NB4 (cell line): ENCODE data around the gene HADHA.

Source experiments
- POLR2A ChIP-seq: IDR thresholded peaks from 2 replicates; pipeline ENCODE4 v1.6.1; 2011; ENCODE audit warnings: mild to moderate bottlenecking; ENCODE audit not compliant: insufficient read length; ENCODE audit errors: extremely low read depth
- TF ChIP-seq, protein P1 (sequence below): IDR thresholded peaks from one replicate; pipeline ENCODE4 v1.5.1; 2012; ENCODE audit warnings: low read depth, low read length

DNA sequence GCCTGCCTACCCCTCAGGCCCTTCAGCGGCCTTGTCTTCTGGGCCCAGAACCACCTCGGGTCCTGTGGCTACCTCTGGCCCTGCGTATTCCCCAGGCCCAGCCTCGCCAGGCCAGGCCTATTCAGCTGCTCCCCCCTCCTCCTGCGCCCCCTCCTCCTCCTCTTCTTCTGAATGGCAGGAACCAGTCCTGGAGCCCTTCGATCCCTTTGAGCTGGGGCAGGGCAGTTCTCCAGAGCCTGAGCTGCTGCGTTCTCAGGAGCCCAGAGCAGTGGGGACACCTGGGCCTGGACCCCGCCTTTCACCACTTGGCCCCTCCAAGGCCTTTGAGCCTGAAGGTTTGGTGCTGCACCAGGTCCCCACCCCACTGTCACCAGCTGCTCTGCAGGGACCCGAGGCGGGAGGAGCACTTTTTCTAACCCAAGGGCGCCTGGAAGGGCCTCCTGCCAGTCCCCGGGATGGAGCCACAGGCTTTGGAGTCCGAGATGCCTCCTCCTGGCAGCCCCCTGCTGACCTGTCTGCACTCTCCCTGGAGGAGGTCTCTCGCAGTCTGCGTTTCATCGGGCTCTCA is 56.8 kb downstream of the HADHA start:
- TF ChIP-seq, protein P1, sequence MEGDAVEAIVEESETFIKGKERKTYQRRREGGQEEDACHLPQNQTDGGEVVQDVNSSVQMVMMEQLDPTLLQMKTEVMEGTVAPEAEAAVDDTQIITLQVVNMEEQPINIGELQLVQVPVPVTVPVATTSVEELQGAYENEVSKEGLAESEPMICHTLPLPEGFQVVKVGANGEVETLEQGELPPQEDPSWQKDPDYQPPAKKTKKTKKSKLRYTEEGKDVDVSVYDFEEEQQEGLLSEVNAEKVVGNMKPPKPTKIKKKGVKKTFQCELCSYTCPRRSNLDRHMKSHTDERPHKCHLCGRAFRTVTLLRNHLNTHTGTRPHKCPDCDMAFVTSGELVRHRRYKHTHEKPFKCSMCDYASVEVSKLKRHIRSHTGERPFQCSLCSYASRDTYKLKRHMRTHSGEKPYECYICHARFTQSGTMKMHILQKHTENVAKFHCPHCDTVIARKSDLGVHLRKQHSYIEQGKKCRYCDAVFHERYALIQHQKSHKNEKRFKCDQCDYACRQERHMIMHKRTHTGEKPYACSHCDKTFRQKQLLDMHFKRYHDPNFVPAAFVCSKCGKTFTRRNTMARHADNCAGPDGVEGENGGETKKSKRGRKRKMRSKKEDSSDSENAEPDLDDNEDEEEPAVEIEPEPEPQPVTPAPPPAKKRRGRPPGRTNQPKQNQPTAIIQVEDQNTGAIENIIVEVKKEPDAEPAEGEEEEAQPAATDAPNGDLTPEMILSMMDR = no peak
- TF ChIP-seq POLR2A = no peak
